ENCODE results near the gene ATP1A4. TPM values are rescaled to one million over a fixed set of nuclear protein-coding genes. Genes with fewer than 3 reads are reported as not detected.

Gene ATP1A4
- 1 to 10 TPM in 1 of 2 donors, under 1 TPM in 1; 0.68 to 1.1 TPM for total RNA-seq

- ATAC-seq (ENCODE audit: insufficient number of reproducible peaks, low FRiP score, low read depth) (no peak), DNase-seq (ENCODE audit: low spot score) (no peak)
- Histone ChIP-seq H3K9me3 (no peaks in the 10 kb centered on the region), H3K27ac (peak within 1 kb of the TSS in 1 of 2 donors; percentile 91), H3K4me3 (no peak within 1 kb of the TSS), H3K27me3 (replicated peaks; ENCODE audit: insufficient read depth) (no peaks in the 10 kb centered on the region), H3K36me3 (no peaks in the 10 kb centered on the region), H3K4me1 (ENCODE audit: control insufficient read depth in 1 of 2, low read depth in 2 of 2) (peaks cover 24 to 40% of the 10 kb centered on the region in 2 donors)
- TF ChIP-seq CTCF (IDR thresholded peaks at IDR 0.05) = no peak
Observed at GRCh38 chr1:160151303-160151702, at the start of gene ATP1A4. TSS of gene ATP1A4 (plus strand) at chr1:160151603. CDS start at chr1:160152041, 438 bp downstream.

- no peak for TF ChIP-seq CTCF (IDR thresholded peaks at IDR 0.05)
- no peaks in the 10 kb centered on the region for H3K27me3 ChIP-seq (replicated peaks; ENCODE audit: insufficient read depth)
- DNase-seq (ENCODE audit: low spot score) (no peak), ATAC-seq (ENCODE audit: insufficient number of reproducible peaks, low FRiP score, low read depth) (no peak)
- peaks cover 24 to 61% of the 10 kb centered on the region in 2 donors for H3K4me1 ChIP-seq (ENCODE audit: control insufficient read depth in 1 of 2, low read depth in 2 of 2)
- H3K36me3 ChIP-seq = no peaks in the 10 kb centered on the region
- peak overlapping the region; percentile 42 to 98 for H3K27ac ChIP-seq
- H3K4me3 ChIP-seq = no peak overlapping the region
- H3K9me3 ChIP-seq = no peaks in the 10 kb centered on the region
Observed at GRCh38 chr1:160101717-160102522, 49.5 kb upstream of the ATP1A4 start.

- ATAC-seq (ENCODE audit: insufficient number of reproducible peaks, low FRiP score, low read depth) = no peak
- peaks cover 17 to 52% of the 10 kb centered on the region in 2 donors for H3K4me1 ChIP-seq (ENCODE audit: control insufficient read depth in 1 of 2, low read depth in 2 of 2)
- no peaks in the 10 kb centered on the region for H3K27me3 ChIP-seq (replicated peaks; ENCODE audit: insufficient read depth)
- H3K27ac ChIP-seq = peak overlapping the region; percentile 41 to 45
- no peak overlapping the region for H3K4me3 ChIP-seq
- no peak for TF ChIP-seq CTCF (IDR thresholded peaks at IDR 0.05)
- H3K36me3 ChIP-seq = no peaks in the 10 kb centered on the region
- no peak for DNase-seq (ENCODE audit: low spot score)
- H3K9me3 ChIP-seq = no peaks in the 10 kb centered on the region
Observed at GRCh38 chr1:160103658-160104408, 47.6 kb upstream of the ATP1A4 start.

GRCh38 chr1:160104486-160104885, 46.9 kb upstream of the ATP1A4 start:
- Histone ChIP-seq H3K36me3 (no peaks in the 10 kb centered on the region), H3K4me3 (no peak overlapping the region), H3K27ac (peak overlapping the region; percentile 45 to 46), H3K4me1 (ENCODE audit: control insufficient read depth in 1 of 2, low read depth in 2 of 2) (peaks cover 13 to 53% of the 10 kb centered on the region in 2 donors), H3K27me3 (replicated peaks; ENCODE audit: insufficient read depth) (no peaks in the 10 kb centered on the region), H3K9me3 (no peaks in the 10 kb centered on the region)
- DNase-seq (ENCODE audit: low spot score) (no peak), ATAC-seq (ENCODE audit: insufficient number of reproducible peaks, low FRiP score, low read depth) (no peak)
- TF ChIP-seq CTCF (IDR thresholded peaks at IDR 0.05) = no peak

- Histone ChIP-seq H3K36me3 (no peaks in the 10 kb centered on the region), H3K27me3 (replicated peaks; ENCODE audit: insufficient read depth) (no peaks in the 10 kb centered on the region), H3K4me1 (ENCODE audit: control insufficient read depth in 1 of 2, low read depth in 2 of 2) (peaks cover 12 to 53% of the 10 kb centered on the region in 2 donors), H3K27ac (no peak overlapping the region), H3K4me3 (no peak overlapping the region), H3K9me3 (no peaks in the 10 kb centered on the region)
- DNase-seq (ENCODE audit: low spot score) (no peak), ATAC-seq (ENCODE audit: insufficient number of reproducible peaks, low FRiP score, low read depth) (no peak)
- no peak for TF ChIP-seq CTCF (IDR thresholded peaks at IDR 0.05)
Observed at GRCh38 chr1:160105155-160105554, 46.2 kb upstream of the ATP1A4 start.
